Spleen (tissue), 7 donors: Measurements from ENCODE around the gene TNFAIP2.

ENCODE experiments used
- CTCF ChIP-seq, 11 experiments: fragments of 200-600 bp in 7 of 11; fragments of 450-650 bp in 4 of 11; sonication (generic) in 4 of 11; IDR thresholded peaks in 8 of 11; conservative IDR thresholded peaks in 3 of 11; 1 replicate in 7 of 11; 2 replicates in 4 of 11; pipeline versions ENCODE4 v1.4.0 to v1.8.0; 2016 to 2021; ENCODE audit warnings: antibody characterized with exemption in 11 of 11, inconsistent platforms in 4 of 11, mild to moderate bottlenecking in 1 of 11
- POLR2AphosphoS5 ChIP-seq, 3 donors: sonication (generic); formaldehyde crosslinking; IDR thresholded peaks; one replicate each; pipeline ENCODE4 v1.5.1; 2017; ENCODE audit warnings: antibody characterized with exemption in 3 of 3
- donor health status: DM: no; HTN: no; CAD: no; lungs with moderate emphysema.
- donor health status: DM: no; HTN: no; CAD: no.
- donor health status: DM: no; HTN: no; CAD: no.

- TF ChIP-seq POLR2AphosphoS5 (IDR thresholded peaks at IDR 0.05), result no peak
- no peak for TF ChIP-seq CTCF (IDR thresholded peaks at IDR 0.05 in 8 of 11, conservative IDR thresholded peaks at IDR 0.05 in 3 of 11)
Observed at GRCh38 chr14:103156651-103157378, 33.6 kb downstream of the TNFAIP2 start.
